GM19328 (cell line): Measurements from ENCODE around the gene CAMKK1.

ENCODE experiments used
- ATAC-seq: cut with Tn5 transposase; IDR thresholded peaks from one replicate; pipeline ENCODE4 v1.9.1; 2021; ENCODE audit warnings: mild to moderate bottlenecking, moderate library complexity; ENCODE audit not compliant: unreplicated experiment

The CAMKK1 gene

GRCh38 chr17:3918372-3919122 is 25.7 kb upstream of the CAMKK1 start:
- ATAC-seq, result no peak

GRCh38 chr17:3917391-3917931 is 24.6 kb upstream of the CAMKK1 start:
- no peak for ATAC-seq

- ATAC-seq, result no peak
Observed at GRCh38 chr17:3916825-3917224, 24.0 kb upstream of the CAMKK1 start.

- no peak for ATAC-seq
Observed at GRCh38 chr17:3915995-3916696, 23.3 kb upstream of the CAMKK1 start, which contains the start of gene P2RX1. P2RX1 (minus strand) TSS chr17:3916465; CDS start chr17:3916225, 240 bp downstream.

- ATAC-seq, result no peak
Observed at GRCh38 chr17:3915581-3915994, 22.7 kb upstream of the CAMKK1 start.

GRCh38 chr17:3914312-3914670 is 21.4 kb upstream of the CAMKK1 start:
- ATAC-seq, result no peak

- ATAC-seq, result peak; percentile 47
Observed at GRCh38 chr17:3913531-3914311, 20.9 kb upstream of the CAMKK1 start.

- ATAC-seq, result no peak
Observed at GRCh38 chr17:3912827-3913226, 20.0 kb upstream of the CAMKK1 start.

GRCh38 chr17:3911271-3912053 is 18.6 kb upstream of the CAMKK1 start:
- ATAC-seq, result peak; percentile 63

GRCh38 chr17:3910420-3911270 is 17.8 kb upstream of the CAMKK1 start:
- ATAC-seq, result no peak

GRCh38 chr17:3909257-3909656 is 16.4 kb upstream of the CAMKK1 start:
- ATAC-seq, result no peak

GRCh38 chr17:3907483-3908216 is 14.8 kb upstream of the CAMKK1 start:
- no peak for ATAC-seq

GRCh38 chr17:3906881-3907280 is 14.0 kb upstream of the CAMKK1 start:
- no peak for ATAC-seq

GRCh38 chr17:3905017-3905520 is 12.2 kb upstream of the CAMKK1 start:
- ATAC-seq, result no peak

GRCh38 chr17:3904501-3904900 is 11.6 kb upstream of the CAMKK1 start:
- ATAC-seq, result no peak

- ATAC-seq, result no peak
Observed at GRCh38 chr17:3903881-3904290, 11.0 kb upstream of the CAMKK1 start.

GRCh38 chr17:3903051-3903825 is 10.4 kb upstream of the CAMKK1 start:
- no peak for ATAC-seq

- no peak for ATAC-seq
Observed at GRCh38 chr17:3900646-3901045, 7.8 kb upstream of the CAMKK1 start.
